ENCODE results near the gene RBM12. TPM values are rescaled to one million over a fixed set of nuclear protein-coding genes. Genes with fewer than 3 reads are reported as not detected.
"Not testable (repeated sequence)": the region's sequence is repeated elsewhere in the genome, so short reads cannot be mapped to it uniquely, and the experiment has no call there.

RBM12 gene, protein sequence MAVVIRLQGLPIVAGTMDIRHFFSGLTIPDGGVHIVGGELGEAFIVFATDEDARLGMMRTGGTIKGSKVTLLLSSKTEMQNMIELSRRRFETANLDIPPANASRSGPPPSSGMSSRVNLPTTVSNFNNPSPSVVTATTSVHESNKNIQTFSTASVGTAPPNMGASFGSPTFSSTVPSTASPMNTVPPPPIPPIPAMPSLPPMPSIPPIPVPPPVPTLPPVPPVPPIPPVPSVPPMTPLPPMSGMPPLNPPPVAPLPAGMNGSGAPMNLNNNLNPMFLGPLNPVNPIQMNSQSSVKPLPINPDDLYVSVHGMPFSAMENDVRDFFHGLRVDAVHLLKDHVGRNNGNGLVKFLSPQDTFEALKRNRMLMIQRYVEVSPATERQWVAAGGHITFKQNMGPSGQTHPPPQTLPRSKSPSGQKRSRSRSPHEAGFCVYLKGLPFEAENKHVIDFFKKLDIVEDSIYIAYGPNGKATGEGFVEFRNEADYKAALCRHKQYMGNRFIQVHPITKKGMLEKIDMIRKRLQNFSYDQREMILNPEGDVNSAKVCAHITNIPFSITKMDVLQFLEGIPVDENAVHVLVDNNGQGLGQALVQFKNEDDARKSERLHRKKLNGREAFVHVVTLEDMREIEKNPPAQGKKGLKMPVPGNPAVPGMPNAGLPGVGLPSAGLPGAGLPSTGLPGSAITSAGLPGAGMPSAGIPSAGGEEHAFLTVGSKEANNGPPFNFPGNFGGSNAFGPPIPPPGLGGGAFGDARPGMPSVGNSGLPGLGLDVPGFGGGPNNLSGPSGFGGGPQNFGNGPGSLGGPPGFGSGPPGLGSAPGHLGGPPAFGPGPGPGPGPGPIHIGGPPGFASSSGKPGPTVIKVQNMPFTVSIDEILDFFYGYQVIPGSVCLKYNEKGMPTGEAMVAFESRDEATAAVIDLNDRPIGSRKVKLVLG
- total RNA-seq: 42.5 and 58.1 TPM in 2 replicates

DNA sequence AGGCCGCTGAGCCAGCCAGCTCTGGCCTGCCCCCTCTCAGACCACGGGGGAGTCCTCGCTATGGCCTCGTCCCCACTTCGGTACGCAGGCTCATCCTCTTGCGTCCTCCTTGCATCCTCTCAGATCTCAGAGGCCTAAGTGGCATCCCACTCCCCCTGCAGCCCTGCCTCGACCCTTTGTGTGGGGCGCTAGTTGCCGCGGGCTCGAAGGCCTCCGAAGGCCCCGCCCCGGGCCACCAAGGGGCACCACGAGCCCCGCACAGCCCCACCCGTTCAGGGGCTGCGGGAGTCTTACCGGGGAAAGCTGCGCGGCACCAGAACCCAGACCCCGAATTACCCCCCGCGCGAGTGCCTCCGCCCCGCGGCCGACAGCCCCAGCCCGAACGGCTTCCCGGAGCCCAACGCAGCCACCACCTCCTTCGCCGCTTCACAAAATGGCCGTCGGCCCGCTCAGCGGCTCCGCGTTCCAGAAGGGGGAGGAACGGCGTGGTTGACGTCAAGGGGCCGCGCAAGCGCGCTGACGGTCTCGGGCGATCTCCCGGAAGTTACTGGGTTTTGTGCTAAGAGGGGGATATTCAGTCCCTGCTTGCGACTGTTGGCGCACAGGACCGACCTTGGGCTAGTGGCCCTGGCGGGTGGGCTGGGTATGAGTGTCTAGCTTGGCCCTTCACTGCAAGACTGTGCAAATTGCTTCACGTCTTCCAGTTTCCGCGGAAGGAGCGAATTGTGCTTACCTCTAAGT is at the start of gene RBM12, which contains the start of gene CPNE1:
TSS of gene RBM12 (minus strand) at position 435 of the 741 bp plus-strand sequence. CDS start 9,578 bp downstream, outside the sequence.
TSS of gene CPNE1 (minus strand) at position 435 of the 741 bp plus-strand sequence. CDS start 31,977 bp downstream, outside the sequence.
- peak; percentile 96 for DNase-seq

DNA sequence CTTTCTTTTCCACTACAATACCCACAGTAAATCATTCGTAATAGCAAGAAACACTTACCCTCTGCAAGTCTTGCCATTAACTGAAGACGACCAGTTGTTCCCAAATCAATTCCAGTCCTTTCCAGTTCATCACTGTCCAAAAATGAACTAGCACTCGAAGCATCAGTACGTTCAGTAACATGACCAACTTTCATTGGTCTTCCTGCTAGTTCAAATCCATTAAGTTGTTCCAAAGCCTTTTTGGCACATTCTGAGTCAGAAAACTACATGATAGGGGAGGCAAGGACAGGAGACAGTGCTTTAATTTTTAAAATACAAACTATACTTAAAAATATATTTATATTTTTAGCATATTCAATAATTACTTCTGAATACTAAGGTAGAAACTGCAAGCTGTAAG is 49.4 kb upstream of the RBM12 start:
- DNase-seq: no peak

DNA sequence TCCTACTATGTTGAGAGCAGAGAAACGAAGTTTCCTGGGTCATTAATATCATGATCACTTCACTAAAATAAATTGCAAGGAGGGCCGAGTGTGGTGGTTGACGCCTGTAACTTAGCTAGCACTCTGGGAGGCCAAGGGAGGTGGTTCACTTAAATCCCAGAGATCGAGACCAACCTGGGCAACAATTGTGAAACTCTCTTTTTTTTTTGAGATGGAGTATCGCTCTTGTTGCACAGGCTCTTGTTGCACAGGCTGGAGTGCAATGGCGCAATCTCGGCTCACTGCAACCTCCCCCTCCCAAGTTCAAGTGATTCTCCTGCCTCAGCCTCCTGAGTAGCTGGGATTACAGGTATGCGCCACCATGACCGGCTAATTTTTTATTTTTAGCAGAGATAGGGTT is 48.4 kb upstream of the RBM12 start:
- not testable (repeated sequence) for DNase-seq

DNA sequence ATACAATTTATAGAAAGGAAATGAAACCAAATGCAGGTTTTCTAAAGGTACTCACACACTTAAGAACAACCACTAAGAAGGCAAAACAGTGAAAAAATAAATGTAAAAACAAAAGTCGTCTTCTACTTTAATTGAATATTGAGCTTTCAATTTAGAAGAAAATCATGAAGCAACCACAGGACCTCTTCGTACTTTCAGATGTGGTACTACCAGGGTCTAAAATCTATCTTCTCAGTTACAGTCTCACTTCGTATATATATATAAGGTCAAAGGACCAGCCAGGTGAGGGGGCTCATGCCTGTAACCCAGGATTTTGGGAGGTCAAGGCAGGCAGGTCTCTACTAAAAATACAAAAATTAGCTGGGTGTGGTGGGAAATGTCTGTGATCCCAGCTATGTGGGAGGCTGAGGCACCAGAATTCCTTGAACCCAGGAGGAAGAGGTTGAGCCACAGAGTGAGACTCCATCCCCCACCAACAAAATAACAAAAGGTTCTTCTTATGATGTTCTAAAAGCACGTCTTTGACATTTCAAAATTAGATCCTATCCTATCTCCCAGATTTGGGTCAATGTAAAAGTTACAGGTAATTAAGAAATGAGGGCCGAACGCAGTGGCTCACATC is 47.0 kb upstream of the RBM12 start:
- no peak for DNase-seq

DNA sequence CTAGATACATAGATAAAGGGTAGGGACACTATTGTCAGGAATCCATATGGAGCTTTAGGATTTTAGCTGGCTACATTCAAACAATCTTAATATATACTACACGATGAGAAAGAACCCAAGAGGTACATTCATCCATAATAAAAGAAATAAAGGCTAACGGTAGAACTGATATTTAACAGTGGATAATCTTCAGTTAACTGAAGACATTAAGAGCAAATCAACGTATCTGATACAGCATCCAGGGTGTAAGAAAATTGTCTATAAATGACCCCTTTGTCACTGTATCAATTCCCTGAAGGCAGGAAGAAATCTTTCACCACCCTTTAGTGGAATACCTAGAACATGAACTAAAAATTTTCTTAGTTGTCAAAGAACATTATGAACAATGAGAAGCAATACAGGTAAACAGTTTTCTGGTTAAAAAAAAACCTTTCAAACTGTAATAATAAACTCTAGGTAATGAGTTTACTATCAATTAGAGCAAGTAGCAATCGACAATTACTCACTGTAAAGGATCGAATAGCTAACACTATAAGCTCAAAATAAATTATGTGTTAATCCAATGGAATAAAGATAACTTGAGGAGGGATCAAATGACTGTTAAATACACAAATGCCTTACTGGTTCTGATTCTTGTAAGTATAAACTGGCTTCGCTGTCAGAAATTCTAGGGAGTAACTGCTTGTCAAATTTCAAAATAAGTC is 46.3 kb upstream of the RBM12 start:
- DNase-seq: no peak

DNA sequence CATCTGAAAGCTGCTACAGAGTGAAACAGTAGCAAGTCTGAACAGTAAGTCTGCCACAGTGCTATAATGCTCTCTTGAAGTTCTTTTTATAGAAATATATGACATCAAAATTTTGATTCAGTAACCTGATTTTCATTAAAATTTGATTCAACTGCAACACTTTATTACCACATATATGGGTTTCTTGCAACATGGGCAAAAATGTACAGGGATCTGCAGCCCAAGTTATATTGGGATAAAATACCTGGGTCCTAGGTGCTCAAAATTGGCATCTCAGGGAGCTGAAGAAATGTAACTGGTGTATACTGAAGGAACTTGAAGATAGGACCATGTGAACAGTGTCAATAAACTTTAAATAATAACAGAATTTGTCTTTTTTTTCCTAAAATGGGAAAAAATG is 45.3 kb upstream of the RBM12 start:
- no peak for DNase-seq

DNA sequence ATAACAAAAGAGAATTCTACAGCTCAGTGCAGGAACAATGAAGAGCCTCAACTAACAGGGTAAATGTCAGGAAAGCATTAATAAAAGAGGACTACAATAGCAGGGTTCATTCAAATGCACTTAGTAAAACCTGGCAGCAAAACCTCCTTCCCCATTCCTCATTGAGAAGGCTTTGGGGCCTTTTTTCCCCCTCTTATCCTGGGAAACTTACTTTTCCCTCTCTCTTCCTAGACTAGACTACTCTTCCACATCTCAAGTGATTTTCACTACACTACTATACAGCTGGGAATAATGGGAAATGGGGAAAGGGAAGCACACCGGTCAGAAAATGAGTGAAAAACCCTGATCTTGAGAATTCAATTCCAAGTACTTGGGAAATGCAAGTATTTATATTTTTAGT is 44.6 kb upstream of the RBM12 start:
- DNase-seq: no peak

DNA sequence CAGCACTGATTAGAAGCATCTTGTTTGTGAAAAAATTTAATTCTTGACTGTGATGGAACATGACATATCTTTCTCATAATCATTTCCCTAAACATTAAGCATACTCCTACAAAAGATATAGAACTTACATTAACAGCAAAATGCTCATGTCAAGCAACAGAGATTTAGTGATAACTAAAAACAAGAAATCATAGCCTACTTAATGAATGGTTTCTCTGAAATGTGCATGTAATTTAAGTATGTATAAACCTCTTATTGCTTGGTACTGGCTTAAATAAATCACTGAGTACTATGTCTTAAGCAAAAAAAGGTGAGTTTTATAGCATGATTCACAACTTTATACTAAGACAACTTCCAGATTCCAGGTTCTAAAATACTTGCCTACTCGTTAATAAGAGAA is 43.8 kb upstream of the RBM12 start:
- DNase-seq: no peak

DNA sequence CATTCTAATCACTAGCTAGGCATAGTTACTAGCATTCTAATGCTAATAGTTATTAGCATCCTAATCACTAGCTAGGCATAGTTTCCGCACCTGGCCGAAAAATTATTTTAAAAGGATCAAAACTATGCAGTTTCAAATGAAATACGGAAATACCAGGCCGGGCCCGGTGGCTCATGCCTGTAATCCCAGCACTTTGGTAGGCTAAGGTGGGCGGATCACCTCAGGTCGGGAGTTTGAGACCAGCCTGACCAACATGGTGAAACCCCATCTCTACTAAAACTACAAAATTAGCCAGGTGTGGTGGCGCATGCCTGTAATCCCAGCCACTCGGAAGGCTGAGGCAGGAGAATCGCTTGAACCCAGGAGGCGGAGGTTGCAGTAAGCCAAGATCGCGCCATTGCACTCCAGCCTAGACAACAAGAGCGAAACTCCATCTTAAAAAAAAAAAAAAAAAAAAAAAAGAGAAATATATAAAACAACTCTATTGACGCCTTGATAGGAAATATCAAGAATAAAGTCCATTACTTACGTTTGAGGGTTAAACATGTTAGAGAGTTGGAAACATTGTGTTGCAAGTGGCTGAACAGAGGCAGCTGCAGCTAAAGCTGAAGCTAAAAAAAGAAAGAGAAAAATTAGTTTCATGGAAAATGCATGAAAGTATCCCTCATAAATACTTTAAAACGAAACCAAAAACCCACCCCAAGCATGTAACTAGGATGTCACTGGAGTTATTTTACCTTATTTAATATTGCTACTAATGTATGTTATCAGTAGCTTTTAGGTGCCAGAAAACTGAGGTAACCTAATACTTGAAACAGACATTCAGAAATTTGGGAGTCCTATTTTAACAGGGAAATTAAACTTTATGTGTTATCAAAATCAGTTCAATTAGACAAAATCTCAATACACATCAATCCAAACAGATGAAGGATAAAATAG is 42.2 kb upstream of the RBM12 start:
- not testable (repeated sequence) for DNase-seq

DNA sequence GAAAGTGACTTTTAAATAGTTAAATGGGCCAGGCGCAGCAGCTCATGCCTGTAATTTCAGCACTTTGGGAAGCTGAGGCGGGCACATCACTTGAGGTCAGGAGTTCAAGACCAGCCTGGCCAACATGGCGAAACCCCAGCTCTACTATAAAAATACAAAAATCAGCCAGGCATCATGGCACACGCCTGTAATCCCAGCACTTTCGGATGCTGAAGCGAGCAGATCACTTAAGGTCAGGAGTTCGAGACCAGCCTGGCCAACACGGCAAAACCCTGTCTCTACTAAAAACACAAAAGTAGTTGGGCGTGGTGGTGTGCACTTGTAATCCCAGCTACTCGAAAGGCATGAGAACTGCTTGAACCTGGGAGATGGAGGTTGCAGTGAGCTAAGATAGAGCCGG is 41.2 kb upstream of the RBM12 start:
- DNase-seq: not testable (repeated sequence)

DNA sequence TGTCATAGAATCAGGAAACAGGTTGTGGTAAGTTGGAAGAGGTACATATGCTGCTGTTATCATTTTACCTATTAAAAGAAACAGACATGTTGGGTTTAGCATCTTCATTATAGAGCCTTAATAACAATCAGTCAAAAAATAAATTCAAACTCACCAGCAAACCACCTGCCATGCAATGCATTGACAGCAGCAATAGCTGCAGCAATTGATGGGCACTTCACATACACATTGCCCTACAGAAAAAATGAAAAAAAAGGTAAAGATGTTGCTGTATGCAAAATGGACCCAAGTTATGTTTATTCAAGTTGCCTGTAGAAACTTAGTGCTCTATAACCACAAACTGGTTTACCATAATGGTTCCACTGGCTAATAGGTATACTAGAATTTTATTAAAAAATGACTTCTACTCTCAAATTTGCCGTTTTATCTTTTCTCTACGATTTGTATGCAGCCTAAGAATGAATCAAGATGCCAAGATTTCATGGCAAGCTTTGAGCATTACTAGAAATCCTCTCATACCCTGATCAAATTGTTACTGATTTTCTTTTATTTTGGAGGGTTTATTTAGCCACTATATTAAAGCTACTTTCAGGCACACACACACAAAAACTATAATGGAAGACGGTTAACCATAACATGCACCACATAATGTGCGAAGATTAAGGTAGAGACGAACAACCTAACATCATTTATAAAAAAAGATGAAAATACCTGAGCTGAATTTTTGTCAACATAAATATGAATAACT is 40.0 kb upstream of the RBM12 start:
- DNase-seq: no peak

DNA sequence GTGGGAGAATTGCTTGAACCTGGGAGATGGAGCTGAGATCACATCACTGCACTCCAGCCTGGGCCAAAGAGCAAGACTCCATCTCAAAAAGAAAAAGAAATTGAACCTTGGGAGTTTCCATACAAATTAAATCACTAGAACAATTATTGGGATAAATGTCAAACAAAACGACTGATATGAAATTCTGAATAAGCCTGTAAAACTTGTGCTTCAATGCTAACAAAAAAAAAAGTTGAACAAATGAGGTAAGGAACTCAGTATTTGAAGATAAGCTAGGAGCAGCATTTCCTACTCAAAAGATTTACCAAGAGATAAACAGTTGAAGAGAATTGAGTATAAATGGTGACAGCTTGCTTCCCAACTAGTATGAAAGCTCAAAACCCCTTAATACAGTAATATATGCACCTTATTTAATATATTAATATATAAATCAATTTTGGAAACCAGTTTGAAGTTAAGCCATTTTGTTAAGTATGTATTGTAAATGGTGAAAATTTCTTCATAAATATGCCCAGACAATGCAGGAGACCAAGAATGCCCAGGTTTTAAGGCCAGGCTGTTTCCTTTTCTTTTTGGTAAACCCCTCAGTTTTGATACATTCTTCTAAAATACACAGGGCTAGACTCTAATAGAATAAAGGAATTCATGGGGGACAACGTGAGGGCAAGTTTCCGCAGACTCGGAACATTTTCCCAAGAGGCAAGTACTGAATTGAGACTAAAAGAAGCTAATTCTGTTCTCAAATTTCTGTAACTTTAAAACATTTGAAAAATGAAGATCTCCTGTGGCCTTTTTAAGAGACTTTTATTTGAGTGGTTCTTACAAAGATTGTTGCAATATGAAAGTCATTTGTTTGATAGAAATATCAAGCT is 38.4 kb upstream of the RBM12 start:
- DNase-seq: no peak

DNA sequence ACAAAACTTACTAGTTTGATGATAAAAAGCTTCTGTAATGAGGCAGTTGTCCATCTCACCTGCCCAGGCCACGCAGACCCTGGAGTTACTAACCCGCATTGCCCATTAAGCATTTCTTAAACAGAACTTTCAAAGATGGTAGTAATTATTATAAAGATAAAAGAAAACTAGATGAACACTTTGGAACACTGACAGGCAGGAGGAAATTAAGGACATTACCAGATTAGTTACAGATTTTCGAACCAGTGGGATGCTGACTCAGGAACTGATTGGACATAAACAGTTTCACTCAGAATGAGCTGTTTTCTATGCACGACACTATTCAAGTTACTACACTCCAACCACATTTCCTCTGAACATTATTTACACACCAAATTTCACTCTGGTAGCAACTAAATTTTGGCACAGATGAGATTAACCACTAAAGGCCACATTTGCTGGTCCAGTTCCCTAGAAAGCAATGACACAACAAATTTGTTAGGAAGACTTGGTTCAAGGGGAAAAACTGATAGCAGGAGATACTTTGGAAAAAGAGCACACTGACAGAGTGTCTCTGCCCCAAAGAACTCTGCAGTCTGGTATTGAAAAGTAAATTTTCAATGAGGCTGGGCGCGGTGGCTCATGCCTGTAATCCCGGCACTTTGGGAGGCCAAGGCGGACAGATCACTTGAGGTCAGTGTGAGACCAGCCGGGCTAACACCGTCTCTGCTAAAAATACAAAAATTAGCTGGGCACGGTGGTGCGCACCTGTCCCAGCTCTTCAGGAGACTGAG is 37.5 kb upstream of the RBM12 start:
- DNase-seq: no peak

DNA sequence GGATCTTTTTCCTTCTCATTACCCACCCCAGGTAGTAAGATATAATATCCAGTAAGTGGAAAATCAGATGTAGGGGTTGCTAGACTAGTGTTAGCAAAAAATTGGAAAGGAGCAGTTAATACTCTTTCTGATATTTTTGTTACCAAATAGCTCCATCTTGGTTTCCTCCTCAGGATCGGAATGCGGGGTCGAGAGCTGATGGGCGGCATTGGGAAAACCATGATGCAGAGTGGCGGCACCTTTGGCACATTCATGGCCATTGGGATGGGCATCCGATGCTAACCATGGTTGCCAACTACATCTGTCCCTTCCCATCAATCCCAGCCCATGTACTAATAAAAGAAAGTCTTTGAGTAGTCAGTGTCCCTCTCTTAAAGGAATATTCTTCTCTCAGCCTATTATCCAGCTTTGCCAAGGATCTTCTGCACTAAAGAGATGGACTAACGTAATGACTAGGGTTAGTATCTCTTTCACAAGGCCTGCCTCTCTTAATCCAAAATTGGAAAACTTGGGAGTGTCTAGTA is 36.0 kb upstream of the RBM12 start:
- no peak for DNase-seq

DNA sequence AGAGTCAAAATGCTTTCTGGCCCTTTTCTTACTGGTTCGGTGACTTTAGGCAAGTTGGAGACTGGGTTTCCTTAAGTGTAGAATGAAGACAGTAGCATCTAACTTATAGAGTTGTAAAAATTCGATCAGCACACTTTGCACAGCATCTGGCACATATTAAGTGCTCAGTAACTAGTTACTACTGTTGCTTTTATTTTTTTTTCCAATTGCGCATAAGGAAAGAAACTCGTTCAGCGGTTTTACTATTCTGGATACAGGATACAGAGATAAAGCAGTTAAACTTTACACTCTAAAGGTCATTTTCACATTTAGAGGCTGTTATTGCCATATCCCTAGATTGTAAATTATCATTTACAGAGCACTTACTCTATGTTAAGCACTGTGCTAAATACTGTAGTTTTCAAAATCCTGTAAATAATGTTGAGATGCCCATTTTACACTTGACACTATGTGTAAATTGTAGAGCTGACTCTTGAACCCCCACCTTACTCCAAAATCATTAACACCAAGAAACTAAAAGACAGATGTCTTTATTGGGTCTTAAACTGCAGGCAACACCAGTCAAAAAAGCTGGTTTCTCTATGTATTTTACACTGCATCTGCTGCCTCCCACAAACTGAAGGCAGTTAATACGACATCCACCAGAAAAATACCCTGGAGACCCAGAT is 35.4 kb upstream of the RBM12 start:
- no peak for DNase-seq

DNA sequence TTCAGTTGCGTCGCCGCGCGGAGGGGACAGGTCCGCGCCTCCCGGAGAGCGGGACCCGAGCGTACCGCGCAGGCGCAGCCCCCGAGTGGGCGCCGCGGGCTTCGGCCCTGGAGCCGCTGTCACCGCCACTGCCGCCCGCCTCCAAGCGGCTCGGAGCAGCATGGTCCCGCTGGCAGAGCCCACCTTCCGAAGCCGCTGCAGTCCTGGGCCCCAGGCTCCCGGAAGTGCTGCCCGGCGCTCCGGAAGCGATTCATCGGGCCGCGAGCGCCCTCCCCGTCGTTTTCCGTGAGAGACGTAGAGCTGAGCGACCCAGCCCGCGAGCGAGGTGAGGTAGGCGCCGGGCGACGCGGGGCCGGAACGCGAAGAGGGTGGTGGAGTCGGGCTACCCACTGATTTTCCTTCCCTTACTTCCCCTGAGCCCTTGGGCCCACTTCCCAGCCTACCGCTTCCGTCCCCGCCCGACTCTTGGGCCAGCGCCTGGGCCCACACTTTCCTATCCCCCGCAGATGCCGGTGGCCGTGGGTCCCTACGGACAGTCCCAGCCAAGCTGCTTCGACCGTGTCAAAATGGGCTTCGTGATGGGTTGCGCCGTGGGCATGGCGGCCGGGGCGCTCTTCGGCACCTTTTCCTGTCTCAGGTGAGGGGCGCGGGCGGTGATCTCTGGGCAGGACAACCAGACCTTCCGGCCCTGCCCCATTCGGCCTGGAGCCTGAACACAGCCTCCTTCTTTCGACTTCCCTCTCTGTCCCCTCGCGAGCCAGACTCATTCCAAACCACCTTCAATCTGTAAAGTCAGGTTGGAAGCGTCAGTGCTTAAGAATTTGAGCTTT is 34.6 kb upstream of the RBM12 start, which contains the start of the genes NFS1 and ROMO1:
TSS of gene NFS1 (minus strand) at position 226 of the 830 bp plus-strand sequence. CDS start at position 162, 64 bp downstream.
TSS of gene ROMO1 (plus strand) at position 279 of the 830 bp plus-strand sequence. CDS start at position 507, 228 bp downstream.
- DNase-seq: peak; percentile 89
